NT2/D1 (cell line): ENCODE results near the gene TBCD.

ENCODE experiments used
- DNase-seq: peaks from one replicate; pipeline ENCODE4 v3.0.0-alpha.2; 2011; ENCODE audit warnings: low read depth, low spot score
- H3K27me3 ChIP-seq: 2 replicates; pipeline ENCODE4 v1.6.0; 2011; ENCODE audit warnings: mild to moderate bottlenecking; ENCODE audit not compliant: insufficient read length, insufficient read depth
- H3K36me3 ChIP-seq: 2 replicates; pipeline ENCODE4 v1.6.1; 2011; ENCODE audit warnings: mild to moderate bottlenecking, low read length, mixed read lengths; ENCODE audit not compliant: insufficient read depth, insufficient read length
- H3K4me1 ChIP-seq: 2 replicates; pipeline ENCODE4 v1.5.1; 2011; ENCODE audit not compliant: insufficient read depth, insufficient read length
- H3K4me3 ChIP-seq: 2 replicates; pipeline ENCODE4 v1.5.1; 2011; ENCODE audit warnings: low read depth; ENCODE audit not compliant: insufficient read length
- H3K9ac ChIP-seq: 2 replicates; pipeline ENCODE4 v1.6.0; 2011; ENCODE audit warnings: low read depth; ENCODE audit not compliant: insufficient read length
- H3K9me3 ChIP-seq: 2 replicates; pipeline ENCODE4 v1.5.1; 2011; ENCODE audit warnings: mild to moderate bottlenecking, low read length; ENCODE audit not compliant: insufficient read depth
- SUZ12 ChIP-seq: IDR thresholded peaks from 2 replicates; pipeline ENCODE4 v1.6.1; 2011; ENCODE audit not compliant: insufficient read length, insufficient read depth; ENCODE audit errors: extremely low read depth
- YY1 ChIP-seq: IDR thresholded peaks from 2 replicates; pipeline ENCODE4 v1.6.1; 2011; ENCODE audit not compliant: insufficient read length, insufficient read depth
- ZNF274 ChIP-seq: IDR thresholded peaks from 2 replicates; pipeline ENCODE4 v1.6.1; 2011; ENCODE audit warnings: mild to moderate bottlenecking, low read depth, low read length

The TBCD gene

DNA sequence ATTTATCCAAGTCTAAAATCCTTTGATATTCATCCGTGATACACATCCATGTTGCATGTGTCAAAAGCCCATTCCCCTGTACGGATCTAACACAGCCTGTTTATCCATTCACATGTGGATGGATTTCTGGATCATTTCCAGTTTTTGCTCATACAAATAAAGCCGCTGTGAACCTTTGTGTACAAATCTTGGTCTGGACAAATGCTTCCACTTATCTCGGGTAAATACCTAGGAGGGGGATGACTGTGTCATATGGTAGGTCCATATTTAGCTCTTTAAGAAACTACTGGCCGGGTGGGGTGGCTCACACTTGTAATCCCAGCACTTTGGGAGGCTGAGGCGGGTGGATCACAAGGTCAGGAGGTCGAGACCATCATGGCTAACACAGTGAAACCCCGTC is 6.3 kb upstream of the TBCD start:
- Histone ChIP-seq H3K4me1 (peaks cover 8% of the 10 kb centered on the region), H3K9ac (no peak overlapping the region), H3K36me3 (peaks cover 29% of the 10 kb centered on the region), H3K27me3 (no peaks in the 10 kb centered on the region), H3K4me3 (no peak overlapping the region), H3K9me3 (peaks cover 62% of the 10 kb centered on the region)
- TF ChIP-seq YY1 (no peak), SUZ12 (no peak), ZNF274 (no peak)
- DNase-seq = no peak

DNA sequence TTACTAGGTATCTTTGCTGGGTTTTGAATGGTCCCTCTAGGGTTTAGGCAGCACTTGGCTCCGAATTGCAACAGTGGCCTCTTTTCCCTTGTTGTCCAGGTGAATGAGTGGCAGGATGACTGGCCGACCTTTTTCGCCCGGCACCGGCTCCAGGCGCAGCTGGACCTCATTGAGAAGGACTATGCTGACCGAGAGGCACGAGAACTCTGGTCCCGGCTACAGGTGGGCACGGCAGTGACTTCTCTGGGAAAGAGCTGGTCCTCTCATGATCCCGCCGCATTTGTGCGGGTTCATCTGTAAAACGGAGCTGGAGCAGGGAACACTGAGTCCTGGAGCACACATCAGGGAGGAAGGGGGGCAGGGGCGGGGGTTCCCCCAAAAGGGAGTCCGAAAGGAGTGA is 3.1 kb upstream of the TBCD start:
- Histone ChIP-seq H3K4me1 (peaks cover 5% of the 10 kb centered on the region), H3K36me3 (peaks cover 9% of the 10 kb centered on the region), H3K4me3 (no peak overlapping the region), H3K27me3 (peaks cover 4% of the 10 kb centered on the region), H3K9ac (no peak overlapping the region), H3K9me3 (peaks cover 38% of the 10 kb centered on the region)
- TF ChIP-seq ZNF274 (no peak), YY1 (no peak), SUZ12 (no peak)
- no peak for DNase-seq

DNA sequence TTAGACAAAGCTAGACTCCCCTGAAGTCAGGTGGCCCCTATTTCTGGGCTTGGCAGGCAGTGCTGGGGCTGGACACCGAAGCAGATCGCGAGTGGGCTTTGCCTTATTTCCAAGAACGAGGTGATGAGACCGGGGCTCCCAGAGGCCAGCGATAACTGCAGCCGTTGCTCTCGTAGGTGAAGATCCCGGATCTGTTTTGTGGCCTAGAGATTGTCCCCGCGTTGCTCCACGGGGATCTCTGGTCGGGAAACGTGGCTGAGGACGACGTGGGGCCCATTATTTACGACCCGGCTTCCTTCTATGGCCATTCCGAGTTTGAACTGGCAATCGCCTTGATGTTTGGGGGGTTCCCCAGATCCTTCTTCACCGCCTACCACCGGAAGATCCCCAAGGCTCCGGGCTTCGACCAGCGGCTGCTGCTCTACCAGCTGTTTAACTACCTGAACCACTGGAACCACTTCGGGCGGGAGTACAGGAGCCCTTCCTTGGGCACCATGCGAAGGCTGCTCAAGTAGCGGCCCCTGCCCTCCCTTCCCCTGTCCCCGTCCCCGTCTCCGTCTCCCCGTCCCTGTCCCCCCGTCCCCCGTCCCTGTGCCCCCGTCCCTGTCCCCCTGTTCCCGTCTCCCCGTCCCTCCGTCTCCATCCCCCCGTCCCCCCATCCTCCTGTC is 1.5 kb upstream of the TBCD start:
- no peak for TF ChIP-seq ZNF274
- TF ChIP-seq YY1 = no peak
- TF ChIP-seq SUZ12 = no peak
- no peak overlapping the region for H3K4me3 ChIP-seq
- peaks cover 4% of the 10 kb centered on the region for H3K27me3 ChIP-seq
- peaks cover 34% of the 10 kb centered on the region for H3K9me3 ChIP-seq
- H3K36me3 ChIP-seq = peaks cover 9% of the 10 kb centered on the region
- no peak for DNase-seq
- H3K4me1 ChIP-seq = peaks cover 7% of the 10 kb centered on the region
- H3K9ac ChIP-seq = no peak overlapping the region

DNA sequence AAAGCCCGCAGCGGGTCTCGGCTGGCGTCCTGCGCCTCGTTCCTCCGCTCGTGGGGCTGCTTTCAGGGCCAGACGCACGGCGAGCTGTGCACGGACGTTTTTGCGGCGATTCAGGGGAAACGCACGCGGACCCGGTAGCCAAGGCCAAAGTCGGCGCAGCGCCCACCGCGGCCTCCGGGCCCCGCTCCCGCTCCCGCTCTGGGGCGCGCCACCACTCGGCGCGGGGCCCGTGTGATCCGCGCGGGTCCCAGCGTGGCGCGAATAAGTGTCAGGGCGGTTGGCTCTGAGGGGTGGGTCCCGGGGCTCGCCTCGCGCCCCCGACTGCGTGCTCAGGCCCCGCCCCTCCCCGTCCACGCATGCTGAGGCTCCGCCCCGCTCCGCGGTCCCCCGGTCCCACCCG is 694 bp upstream of the TBCD start:
- Histone ChIP-seq H3K4me1 (peaks cover 12% of the 10 kb centered on the region), H3K27me3 (peaks cover 4% of the 10 kb centered on the region), H3K9me3 (peaks cover 26% of the 10 kb centered on the region), H3K36me3 (peaks cover 11% of the 10 kb centered on the region), H3K4me3 (peak overlapping the region; percentile 42), H3K9ac (no peak overlapping the region)
- DNase-seq = no peak
- TF ChIP-seq SUZ12 (no peak), YY1 (no peak), ZNF274 (no peak)

DNA sequence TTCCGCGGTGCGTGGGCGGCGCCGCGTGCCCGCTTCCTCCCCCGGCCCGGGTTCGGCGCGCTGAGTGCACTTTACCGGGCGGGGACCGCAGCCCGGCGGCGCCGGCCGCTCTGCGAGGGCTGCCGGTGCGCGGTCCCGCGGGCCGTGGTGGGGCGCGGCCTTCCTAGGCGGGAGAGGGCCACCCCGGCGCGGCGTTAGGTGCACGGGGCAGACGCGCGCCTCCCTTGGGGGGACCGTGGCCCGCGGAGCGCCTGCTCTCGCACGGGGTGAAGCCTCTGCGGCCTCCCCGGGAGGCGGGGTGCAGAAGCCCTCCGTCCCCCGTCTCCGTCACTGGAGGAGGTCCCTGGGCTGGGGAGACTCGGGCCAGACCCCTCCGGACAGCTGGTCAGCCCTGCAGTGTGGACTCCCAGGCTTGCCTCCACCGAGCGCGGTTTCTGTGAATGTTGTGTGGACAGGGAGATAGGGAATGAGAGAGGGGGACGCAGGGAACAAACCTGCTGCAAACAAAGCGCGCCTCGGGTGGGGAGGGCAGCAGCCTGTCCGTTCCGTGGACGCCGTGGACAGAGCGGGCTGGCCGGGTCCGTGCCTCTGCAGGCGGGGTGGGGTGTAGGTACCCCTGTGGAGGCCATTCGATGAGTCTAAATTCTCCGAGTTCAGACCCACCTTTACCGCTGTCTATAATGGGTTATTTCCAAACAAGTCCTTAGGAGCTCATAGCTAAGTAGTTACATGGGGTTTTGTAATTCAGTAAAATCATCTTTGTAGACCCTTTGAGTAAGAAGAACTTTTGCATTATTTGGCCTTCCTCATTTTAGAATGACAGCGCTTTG is 721 bp downstream of the TBCD start:
- H3K36me3 ChIP-seq = peaks cover 25% of the 10 kb centered on the region
- peak overlapping the region; percentile 97 for H3K9ac ChIP-seq
- peaks cover 4% of the 10 kb centered on the region for H3K27me3 ChIP-seq
- peaks cover 21% of the 10 kb centered on the region; the same call in 1 of the 2 replicates for H3K9me3 ChIP-seq
- no peak for DNase-seq
- H3K4me3 ChIP-seq = peak overlapping the region; percentile 97
- no peak for TF ChIP-seq ZNF274
- TF ChIP-seq YY1 = no peak
- TF ChIP-seq SUZ12 = no peak
- peaks cover 15% of the 10 kb centered on the region for H3K4me1 ChIP-seq

DNA sequence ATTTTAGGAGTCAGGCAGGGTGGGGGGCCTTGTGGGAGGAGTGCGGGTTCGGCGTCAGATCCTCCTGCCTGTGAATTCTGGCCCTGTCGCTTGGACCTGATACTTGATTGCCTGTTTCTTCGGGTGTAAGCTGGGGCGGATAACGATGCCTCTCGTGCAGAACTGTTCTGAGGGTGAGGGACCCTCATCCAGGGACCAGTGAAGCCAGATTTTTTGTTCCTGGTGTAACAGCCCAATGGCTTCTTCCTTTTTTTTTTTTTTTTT is 1.3 kb downstream of the TBCD start:
- Histone ChIP-seq H3K9ac (peak overlapping the region; percentile 97), H3K4me3 (peak overlapping the region; percentile 97), H3K27me3 (peaks cover 4% of the 10 kb centered on the region), H3K9me3 (peaks cover 20% of the 10 kb centered on the region; the same call in 1 of the 2 replicates), H3K4me1 (peaks cover 15% of the 10 kb centered on the region), H3K36me3 (peaks cover 26% of the 10 kb centered on the region)
- no peak for TF ChIP-seq SUZ12
- TF ChIP-seq ZNF274 = no peak
- no peak for TF ChIP-seq YY1
- no peak for DNase-seq

DNA sequence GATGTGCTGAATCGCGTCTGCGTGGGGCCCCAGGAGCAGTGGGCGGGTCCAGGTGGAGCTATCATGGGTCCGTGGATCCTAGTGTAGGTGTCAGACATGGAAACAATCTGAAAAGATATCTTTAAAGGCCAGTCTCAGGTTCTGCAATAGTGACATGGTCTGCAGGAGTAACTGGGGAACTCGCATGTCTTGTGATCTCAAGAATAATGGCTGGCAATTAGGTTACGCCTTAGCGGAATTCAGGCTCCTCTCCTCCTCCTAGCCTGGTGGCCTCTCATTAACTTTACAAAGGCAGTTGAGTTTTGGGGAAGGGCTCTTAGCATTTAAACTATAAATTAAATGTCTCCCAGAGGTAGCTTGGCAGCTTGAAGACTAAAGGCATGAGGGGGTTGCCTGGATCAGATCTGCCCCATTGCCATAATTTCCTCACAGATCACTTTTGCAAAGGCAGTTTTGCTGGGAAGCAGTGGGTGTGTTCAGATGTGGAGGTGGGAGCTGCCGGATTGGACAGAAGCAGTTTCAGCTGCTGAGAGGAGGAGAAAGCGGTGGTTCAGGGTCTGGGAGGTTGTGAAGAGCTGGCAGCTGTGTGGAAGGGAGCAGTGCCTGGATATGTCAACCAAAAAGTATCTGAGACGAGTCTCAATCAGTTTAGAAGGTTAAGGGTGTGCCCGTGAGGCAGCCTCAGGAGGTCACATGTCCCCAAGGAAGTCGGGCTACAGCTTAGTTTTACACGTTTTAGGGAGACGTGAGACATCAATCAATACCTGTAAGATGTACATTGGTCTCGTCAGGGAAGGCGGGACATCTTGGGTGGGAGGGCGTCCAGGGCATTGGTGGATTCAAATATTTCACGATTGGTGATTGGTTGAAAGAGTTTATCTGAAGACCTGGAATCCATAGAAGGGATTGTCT is 2.7 kb downstream of the TBCD start:
- H3K36me3 ChIP-seq = peaks cover 28% of the 10 kb centered on the region
- no peak for DNase-seq
- peaks cover 15% of the 10 kb centered on the region for H3K4me1 ChIP-seq
- peaks cover 6% of the 10 kb centered on the region; the same call in 1 of the 2 replicates for H3K9me3 ChIP-seq
- H3K27me3 ChIP-seq = peaks cover 4% of the 10 kb centered on the region
- H3K9ac ChIP-seq = peak overlapping the region; percentile 79
- H3K4me3 ChIP-seq = peak overlapping the region; percentile 19
- TF ChIP-seq SUZ12 (no peak), ZNF274 (no peak), YY1 (no peak)
